Nucleus accumbens (tissue), 56 donors: ENCODE measurements around the gene MED27.
A peak's percentile ranks its signal among the peaks of the same experiment; 100 is the strongest.

Experiments
- DNase-seq, 56 donors: peaks; one replicate each; lab custom pipeline; 2025; lab: John Stamatoyannopoulos, UW

Gene MED27

DNA sequence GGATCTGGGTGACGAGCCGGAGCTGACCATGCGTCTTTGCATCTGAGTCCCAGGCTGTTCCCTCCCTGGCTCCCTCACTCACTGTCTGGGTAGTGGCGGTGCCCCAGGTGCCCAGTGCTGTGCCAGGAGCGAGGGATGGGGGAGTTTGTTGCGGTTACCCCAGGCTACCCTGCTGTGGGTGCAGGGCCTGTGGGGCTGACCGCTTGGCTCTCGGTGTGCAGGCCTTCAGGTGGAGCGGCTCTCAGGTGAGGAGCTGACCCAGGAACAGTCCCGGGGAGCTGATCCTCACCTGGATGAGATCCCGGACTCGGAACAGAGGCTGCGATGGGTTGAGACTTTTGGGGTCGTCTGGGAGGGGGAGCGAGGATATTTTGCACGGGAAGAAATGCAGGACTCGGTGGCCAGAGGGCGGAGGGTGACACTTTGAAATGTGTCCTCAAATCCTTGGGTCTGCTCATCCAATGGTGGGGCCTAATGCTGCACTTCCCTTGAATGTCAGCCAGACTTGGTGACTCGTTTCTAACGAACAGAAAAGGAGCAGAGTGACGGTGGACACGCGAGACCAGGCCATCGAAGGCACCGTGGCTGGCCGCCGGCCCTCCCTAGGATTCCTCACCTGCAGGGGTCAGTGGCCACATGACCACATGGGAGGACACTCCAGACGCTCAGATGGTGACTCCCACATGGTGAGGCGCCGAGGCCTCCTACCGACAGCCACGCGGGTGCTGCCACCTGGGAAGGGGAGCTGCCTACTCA is 235.5 kb downstream of the MED27 start:
- DNase-seq, result no peak

DNA sequence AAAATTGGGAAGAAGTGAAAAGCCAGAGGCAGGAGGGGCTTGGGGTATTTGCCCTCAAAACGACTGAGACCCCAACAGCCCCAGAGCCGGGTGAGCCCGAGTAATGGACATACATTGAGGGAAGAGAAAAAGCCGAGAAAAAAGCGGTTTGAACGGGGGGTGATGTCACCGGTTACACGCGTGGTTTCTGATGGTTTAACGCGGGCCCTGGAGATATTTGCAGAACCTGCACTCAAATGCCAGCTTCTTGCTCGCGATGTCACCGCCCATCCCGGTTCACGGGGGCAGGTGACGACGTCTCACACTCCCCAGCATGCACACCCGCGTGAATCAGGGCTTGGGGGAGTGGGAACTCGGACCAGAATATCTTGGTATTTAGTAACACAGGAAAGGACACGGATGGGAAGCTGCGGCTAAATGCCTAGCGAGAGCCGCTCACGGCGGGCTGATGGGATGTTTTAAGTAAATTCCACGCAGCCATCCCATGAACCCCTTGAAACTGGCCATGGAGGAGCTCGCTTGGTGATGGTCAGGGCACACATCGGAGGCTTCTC is 237.8 kb downstream of the MED27 start:
- DNase-seq, result no peak

GRCh38 chr9:131840751-131841702 is 238.6 kb downstream of the MED27 start:
- no peak for DNase-seq

GRCh38 chr9:131840220-131840619 is 239.4 kb downstream of the MED27 start:
- no peak for DNase-seq

GRCh38 chr9:131839281-131840084 is 240.2 kb downstream of the MED27 start:
- DNase-seq, result no peak

- no peak for DNase-seq
Observed at GRCh38 chr9:131838530-131839280, 241.0 kb downstream of the MED27 start.

GRCh38 chr9:131837836-131838235 is 241.8 kb downstream of the MED27 start:
- no peak for DNase-seq

DNA sequence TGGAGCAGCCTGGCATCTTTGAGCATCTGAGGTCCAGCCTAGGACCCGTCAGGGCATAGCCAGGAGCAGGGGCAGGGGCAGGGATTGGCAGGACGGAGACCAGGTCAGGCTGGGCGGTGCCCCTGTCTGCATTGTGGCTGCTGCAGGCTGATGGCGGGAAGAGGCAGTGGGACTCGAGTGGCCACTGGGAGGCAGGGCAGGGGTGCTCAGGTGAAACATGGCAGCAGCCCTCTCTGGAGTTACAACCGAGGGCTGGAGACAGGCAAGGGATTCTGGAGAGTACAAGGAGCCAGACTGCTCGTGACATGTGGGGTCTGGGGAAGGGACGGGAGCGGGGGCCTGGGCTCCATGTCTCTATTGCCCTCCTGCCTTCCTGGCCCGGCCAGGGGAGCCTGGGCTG is 242.4 kb downstream of the MED27 start:
- peak in 1 of 56 donors; percentile 10 for DNase-seq

- no peak for DNase-seq
Observed at GRCh38 chr9:131836607-131837315, 242.9 kb downstream of the MED27 start.

GRCh38 chr9:131836021-131836420 is 243.6 kb downstream of the MED27 start:
- DNase-seq, result no peak

DNA sequence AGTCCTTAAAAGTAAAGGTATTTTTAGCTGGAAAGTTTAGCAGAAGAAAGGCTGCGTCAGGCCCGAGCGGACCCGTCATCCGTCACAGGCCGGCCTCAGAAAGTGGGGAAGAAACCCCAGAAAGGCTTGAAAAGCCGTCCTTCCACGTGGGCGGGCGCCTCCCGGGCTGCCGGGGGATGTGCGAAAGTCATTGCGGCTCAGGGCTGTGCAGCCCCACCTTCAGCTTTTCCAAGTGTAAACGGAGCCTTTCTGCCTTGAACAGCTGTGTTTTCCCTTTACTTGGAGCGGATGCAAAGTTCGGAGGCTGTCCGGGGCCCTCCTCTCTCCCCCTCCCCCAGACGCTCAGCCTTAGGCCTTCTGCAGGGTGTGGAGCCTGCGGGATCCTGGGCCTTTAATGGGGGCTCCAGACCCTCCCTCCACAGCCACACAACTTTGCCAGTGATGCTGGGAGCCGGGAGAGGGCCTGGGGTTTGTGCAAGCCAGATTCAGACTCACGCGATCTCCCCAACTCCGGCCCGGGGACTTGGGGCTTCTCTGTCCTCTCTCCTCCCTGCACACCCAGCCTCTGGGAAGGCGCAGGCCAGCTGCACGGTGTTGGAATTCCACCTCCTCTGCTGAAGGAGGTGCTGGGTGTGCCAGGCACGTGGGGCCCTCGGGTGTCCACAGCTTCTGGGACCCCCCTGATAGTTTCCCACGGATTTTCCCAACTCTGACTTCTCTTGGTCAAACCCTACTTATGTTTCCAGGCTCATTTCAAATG is 244.3 kb downstream of the MED27 start:
- peak in 3 of 56 donors; percentile 13 to 20 (median 18) for DNase-seq

GRCh38 chr9:131834721-131835120 is 244.9 kb downstream of the MED27 start:
- DNase-seq, result no peak

DNA sequence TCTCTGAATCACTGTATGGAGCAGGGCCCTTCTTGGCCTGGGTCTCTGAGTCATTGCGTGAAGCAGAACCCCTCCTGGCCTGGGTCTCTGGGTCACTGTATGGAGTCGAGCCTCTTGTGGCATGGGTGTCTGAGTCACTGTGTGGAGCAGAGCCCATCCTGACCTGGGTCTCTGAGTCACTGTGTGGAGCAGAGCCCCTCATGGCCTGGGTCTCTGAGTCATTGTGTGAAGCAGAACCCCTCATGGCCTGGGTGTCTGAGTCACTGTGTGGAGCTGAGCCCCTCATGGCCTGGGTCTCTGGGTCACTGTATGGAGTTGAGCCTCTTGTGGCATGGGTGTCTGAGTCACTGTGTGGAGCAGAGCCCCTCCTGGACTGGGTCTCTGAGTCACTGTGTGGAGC is 245.8 kb downstream of the MED27 start:
- DNase-seq, result no peak

- DNase-seq, result no peak
Observed at GRCh38 chr9:131833083-131833482, 246.6 kb downstream of the MED27 start.

- no peak for DNase-seq
Observed at GRCh38 chr9:131831380-131832165, 248.1 kb downstream of the MED27 start.

DNA sequence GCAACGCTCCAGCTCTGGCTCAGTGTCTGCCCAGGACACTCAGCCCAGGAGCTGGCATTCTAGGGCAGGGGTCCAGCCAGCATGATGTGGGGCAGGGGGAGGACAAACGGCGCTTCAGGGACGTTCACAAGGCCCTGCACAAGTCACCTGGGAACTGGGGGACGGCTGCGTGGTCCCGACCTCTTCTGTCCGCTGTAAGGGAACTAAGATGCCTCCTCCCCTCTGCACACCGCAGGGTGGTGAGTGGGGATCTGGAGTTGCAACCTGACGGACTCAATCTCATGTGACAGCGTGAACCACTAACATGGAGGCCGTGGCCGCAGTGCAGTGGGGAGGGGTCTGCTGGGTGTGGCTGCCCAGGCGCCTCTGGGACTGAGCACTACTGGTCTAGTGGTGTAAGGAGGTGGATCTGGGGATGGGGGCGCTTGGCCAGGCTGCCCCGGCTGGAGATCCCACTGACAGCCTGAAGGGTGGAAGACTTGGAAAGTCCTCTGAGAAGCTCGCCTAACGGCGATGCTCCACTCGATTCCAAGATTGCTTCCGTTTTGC is 251.8 kb downstream of the MED27 start:
- no peak for DNase-seq

GRCh38 chr9:131826966-131827525 is 252.6 kb downstream of the MED27 start:
- DNase-seq, result no peak
